Ascending aorta (tissue), 2 donors: Measurements from ENCODE around the gene HTR4. TPM values are rescaled to one million over a fixed set of nuclear protein-coding genes. Genes with fewer than 3 reads are reported as not detected.

Experiments
- DNase-seq, 2 donors: peaks; one replicate each; pipeline ENCODE4 v3.0.0-alpha.2; 2019; ENCODE audit warnings: low spot score in 2 of 2
- H3K27ac ChIP-seq, 2 donors: fragments of 200-600 bp; sonication (generic); one replicate each; pipeline ENCODE4 v1.5.1; 2016 to 2017; ENCODE audit warnings: mild to moderate bottlenecking in 1 of 2
- H3K27me3 ChIP-seq: fragments of 200-600 bp; sonication (generic); one replicate; pipeline ENCODE4 v1.5.1; 2017
- H3K36me3 ChIP-seq, 2 donors: fragments of 200-600 bp; sonication (generic); one replicate each; pipeline ENCODE4 v1.5.1; 2016
- H3K4me1 ChIP-seq, 2 donors: fragments of 200-600 bp; sonication (generic); one replicate each; pipeline ENCODE4 v1.5.1; 2016 to 2017; ENCODE audit warnings: mild to moderate bottlenecking in 1 of 2
- H3K4me3 ChIP-seq, 2 donors: fragments of 200-600 bp; sonication (generic); one replicate each; pipeline ENCODE4 v1.5.1; 2016 to 2017; ENCODE audit warnings: mild to moderate bottlenecking in 1 of 2
- H3K9me3 ChIP-seq, 2 donors: fragments of 200-600 bp; sonication (generic); one replicate each; pipeline ENCODE4 v1.5.1; 2016
- intact Hi-C: fragments of 100-400 bp; cut with DNase I; formaldehyde crosslinking; loops from one replicate; pipeline ENCODE4 v1.15.1; 2023
- total RNA-seq: library from RNA; depleted of rRNA; stranded (reverse); fragments of >200 nt; gene quantifications from one replicate; pipeline ENCODE4 v1.1.0, GENCODE V29; 2016
- TF ChIP-seq, protein P1 (sequence below), 3 experiments: fragments of 200-600 bp in 2 of 3; fragments of 450-650 bp in 1 of 3; sonication (generic) in 2 of 3; IDR thresholded peaks; one replicate each; pipeline ENCODE4 v1.5.1; 2016 to 2019; ENCODE audit warnings: antibody characterized with exemption in 3 of 3, mild to moderate bottlenecking in 1 of 3, moderate library complexity in 1 of 3

HTR4 gene
- total RNA-seq, 1 donor from 2014 or later: 0.21 TPM

DNA sequence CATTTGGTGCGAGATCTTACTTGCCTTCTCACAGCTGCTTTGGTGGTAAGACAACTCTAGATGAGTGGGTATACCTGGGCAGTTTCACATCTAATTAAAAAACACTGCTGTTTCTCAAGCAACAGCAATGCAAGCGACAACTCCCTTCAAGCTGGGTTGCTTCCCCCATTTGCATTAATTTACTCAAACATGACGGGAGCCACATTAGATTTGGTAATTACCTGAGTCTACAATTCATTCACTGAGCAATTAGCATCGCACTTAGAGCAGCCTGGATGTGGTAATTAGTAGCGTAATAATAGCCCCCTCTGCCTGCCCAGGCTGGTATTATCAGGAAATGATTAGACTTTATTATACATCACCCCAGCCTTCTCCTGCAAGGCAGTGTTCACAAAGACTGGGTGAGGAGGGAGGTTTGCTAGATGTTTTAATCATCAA is 197.1 kb downstream of the HTR4 start:
- TF ChIP-seq, protein P1, sequence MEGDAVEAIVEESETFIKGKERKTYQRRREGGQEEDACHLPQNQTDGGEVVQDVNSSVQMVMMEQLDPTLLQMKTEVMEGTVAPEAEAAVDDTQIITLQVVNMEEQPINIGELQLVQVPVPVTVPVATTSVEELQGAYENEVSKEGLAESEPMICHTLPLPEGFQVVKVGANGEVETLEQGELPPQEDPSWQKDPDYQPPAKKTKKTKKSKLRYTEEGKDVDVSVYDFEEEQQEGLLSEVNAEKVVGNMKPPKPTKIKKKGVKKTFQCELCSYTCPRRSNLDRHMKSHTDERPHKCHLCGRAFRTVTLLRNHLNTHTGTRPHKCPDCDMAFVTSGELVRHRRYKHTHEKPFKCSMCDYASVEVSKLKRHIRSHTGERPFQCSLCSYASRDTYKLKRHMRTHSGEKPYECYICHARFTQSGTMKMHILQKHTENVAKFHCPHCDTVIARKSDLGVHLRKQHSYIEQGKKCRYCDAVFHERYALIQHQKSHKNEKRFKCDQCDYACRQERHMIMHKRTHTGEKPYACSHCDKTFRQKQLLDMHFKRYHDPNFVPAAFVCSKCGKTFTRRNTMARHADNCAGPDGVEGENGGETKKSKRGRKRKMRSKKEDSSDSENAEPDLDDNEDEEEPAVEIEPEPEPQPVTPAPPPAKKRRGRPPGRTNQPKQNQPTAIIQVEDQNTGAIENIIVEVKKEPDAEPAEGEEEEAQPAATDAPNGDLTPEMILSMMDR (IDR thresholded peaks at IDR 0.05): peak in 1 of 3 experiments; percentile 13

DNA sequence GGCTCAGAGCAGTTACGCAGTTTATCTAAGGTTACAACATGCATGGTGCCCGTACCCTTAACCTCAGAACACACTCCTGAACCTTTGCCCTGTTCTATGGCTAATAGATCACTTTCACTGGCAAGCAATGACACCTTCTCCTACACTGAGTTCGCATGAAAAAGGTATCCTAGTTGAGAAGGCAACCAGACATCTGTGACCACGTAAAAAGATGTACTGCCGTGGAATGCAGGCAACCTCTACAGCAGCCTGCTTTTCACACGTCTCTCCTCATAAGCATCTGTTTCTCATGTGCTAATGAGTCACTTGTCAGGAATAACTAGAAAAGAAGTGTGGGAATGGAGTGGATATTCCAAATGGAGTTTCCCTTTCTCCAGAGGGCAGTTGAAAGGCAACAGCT is 199.1 kb downstream of the HTR4 start:
- H3K27ac ChIP-seq: no peak overlapping the region
- H3K36me3 ChIP-seq: no peaks in the 10 kb centered on the region
- no peaks in the 10 kb centered on the region for H3K4me1 ChIP-seq
- no peak for DNase-seq
- H3K9me3 ChIP-seq: no peaks in the 10 kb centered on the region
- no peak overlapping the region for H3K4me3 ChIP-seq
- no peaks in the 10 kb centered on the region for H3K27me3 ChIP-seq
- intact Hi-C loops: no loop called here
- TF ChIP-seq, protein P1 (IDR thresholded peaks at IDR 0.05): no peak

More for the DNA sequence above, 197.1 kb downstream of the HTR4 start:
- H3K4me3 ChIP-seq: no peak overlapping the region
- H3K27me3 ChIP-seq: no peaks in the 10 kb centered on the region
- no peaks in the 10 kb centered on the region for H3K9me3 ChIP-seq
- intact Hi-C loops: no loop called here
- H3K27ac ChIP-seq: no peak overlapping the region
- no peaks in the 10 kb centered on the region for H3K4me1 ChIP-seq
- no peak for DNase-seq
- H3K36me3 ChIP-seq: no peaks in the 10 kb centered on the region

DNA sequence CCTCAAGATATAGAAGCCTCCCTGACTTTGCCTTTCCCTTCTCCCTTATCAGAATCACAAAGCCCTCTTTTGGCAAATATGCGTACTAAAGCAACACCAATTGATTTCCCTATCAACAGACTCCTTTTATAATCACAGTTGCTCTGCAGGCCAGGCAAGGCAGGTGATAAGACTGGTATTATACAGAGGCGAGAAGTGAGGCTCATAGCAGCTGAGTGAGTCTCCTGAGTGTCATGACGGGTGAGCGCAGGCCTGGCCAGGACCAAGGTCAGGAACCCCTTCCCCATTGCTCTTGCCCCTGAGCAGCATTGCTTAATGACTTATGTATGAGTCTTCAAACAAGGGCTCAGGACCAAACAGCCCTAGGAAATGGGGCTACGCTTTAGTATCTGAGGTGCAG is 199.8 kb downstream of the HTR4 start:
- H3K27me3 ChIP-seq: no peaks in the 10 kb centered on the region
- H3K4me3 ChIP-seq: no peak overlapping the region
- H3K4me1 ChIP-seq: no peaks in the 10 kb centered on the region
- no peak overlapping the region for H3K27ac ChIP-seq
- TF ChIP-seq, protein P1 (IDR thresholded peaks at IDR 0.05): no peak
- H3K9me3 ChIP-seq: no peaks in the 10 kb centered on the region
- DNase-seq: no peak
- intact Hi-C loops: no loop called here
- H3K36me3 ChIP-seq: no peaks in the 10 kb centered on the region

DNA sequence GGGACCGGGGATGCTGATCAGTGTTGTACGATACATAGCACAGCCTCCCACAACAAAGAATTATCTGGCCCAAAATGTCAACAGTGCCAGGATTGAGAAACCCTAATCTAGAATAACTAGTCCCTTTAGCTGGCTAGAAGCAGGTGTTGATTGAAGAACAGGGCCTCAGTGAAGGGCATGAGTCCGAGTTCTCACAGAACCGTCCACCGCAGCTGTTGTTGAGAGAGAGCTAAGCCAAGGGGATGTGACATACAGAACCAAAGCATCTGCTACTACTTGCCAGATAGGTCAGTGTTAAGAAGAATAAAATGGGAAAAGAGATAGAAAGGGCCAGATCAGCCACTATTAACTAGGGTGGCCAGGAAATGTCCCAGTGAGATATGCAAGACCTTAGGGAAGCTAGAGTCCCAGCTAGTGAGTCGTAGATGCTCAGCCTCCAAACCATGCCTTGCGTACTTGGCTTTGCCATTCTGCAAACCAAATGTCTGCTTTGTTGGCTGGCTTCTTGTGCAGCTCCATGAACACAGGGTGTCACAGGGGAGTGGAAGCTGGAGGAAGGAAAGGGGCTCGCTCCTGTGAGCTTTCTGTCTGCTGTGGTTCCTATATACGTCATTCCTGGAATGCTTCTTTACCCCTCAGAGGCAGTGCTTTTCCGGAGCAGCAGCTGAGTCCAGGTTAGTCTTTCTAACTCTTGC is 201.7 kb downstream of the HTR4 start:
- no peak for DNase-seq
- no peaks in the 10 kb centered on the region for H3K4me1 ChIP-seq
- H3K27ac ChIP-seq: no peak overlapping the region
- TF ChIP-seq, protein P1 (IDR thresholded peaks at IDR 0.05): no peak
- intact Hi-C loops: no loop called here
- H3K27me3 ChIP-seq: no peaks in the 10 kb centered on the region
- H3K9me3 ChIP-seq: no peaks in the 10 kb centered on the region
- H3K36me3 ChIP-seq: no peaks in the 10 kb centered on the region
- no peak overlapping the region for H3K4me3 ChIP-seq

DNA sequence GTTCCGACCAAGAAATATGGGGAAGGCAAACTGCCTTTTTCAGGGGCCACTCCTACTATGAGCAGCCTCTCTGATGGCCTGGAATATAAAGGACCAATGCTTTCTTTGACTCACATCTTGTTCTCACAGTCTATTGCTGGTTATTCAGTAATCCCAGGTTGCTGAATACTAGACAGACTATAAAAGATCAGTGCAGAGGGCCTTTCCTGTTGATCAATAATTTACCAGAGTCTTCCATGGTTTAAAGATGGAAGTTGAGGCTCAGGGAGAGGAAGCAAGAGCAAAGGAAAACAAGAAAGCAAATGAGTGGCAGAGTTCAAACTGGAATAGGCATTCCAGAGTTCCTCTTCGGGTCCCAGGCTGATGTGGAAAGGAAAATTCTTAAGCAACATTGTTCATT is 207.7 kb downstream of the HTR4 start:
- H3K36me3 ChIP-seq: peaks cover 8 to 11% of the 10 kb centered on the region in 2 donors
- H3K4me1 ChIP-seq: no peaks in the 10 kb centered on the region
- no peak overlapping the region for H3K27ac ChIP-seq
- no peaks in the 10 kb centered on the region for H3K9me3 ChIP-seq
- TF ChIP-seq, protein P1 (IDR thresholded peaks at IDR 0.05): no peak
- intact Hi-C loops: loop anchor here (10.0 kb wide), 1 partner anchor 548 kb away; no protein-coding TSS in a partner anchor
- no peaks in the 10 kb centered on the region for H3K27me3 ChIP-seq
- no peak for DNase-seq
- no peak overlapping the region for H3K4me3 ChIP-seq
